ENCODE measurements around the gene TMIGD1.

TMIGD1 gene

GRCh38 chr17:30333503-30334360 is at the start of gene TMIGD1:
Gene TMIGD1, minus strand, starts transcription at chr17:30334057. Its CDS starts 1,924 bp downstream, at chr17:30332133.
- no peak within 1 kb of the TSS for H3K9ac ChIP-seq (ENCODE audit: insufficient read length, low read depth)
- DNase-seq (ENCODE audit: low read depth, low spot score): no peak
- no peaks in the 10 kb centered on the region for H3K36me3 ChIP-seq (ENCODE audit: insufficient read depth, insufficient read length, low read length)
- H3K4me1 ChIP-seq (ENCODE audit: insufficient read depth, insufficient read length): no peaks in the 10 kb centered on the region
- H3K27me3 ChIP-seq (ENCODE audit: insufficient read depth, insufficient read length): no peaks in the 10 kb centered on the region
- no peaks in the 10 kb centered on the region for H3K9me3 ChIP-seq (ENCODE audit: insufficient read depth, low read length)
- H3K4me3 ChIP-seq (ENCODE audit: insufficient read length, low read depth): no peak within 1 kb of the TSS
- TF ChIP-seq YY1 (IDR thresholded peaks at IDR 0.05; ENCODE audit: insufficient read depth, insufficient read length): no peak
- TF ChIP-seq SUZ12 (IDR thresholded peaks at IDR 0.05; ENCODE audit: extremely low read depth, insufficient read depth, insufficient read length): no peak
- TF ChIP-seq ZNF274 (IDR thresholded peaks at IDR 0.05; ENCODE audit: low read depth, low read length): no peak

GRCh38 chr17:30382345-30382744 is 48.5 kb upstream of the TMIGD1 start:
- DNase-seq (ENCODE audit: low read depth, low spot score): no peak
- Histone ChIP-seq H3K9ac (ENCODE audit: insufficient read length, low read depth) (no peak overlapping the region), H3K9me3 (ENCODE audit: insufficient read depth, low read length) (no peaks in the 10 kb centered on the region), H3K36me3 (ENCODE audit: insufficient read depth, insufficient read length, low read length) (peaks cover 9% of the 10 kb centered on the region), H3K4me1 (ENCODE audit: insufficient read depth, insufficient read length) (no peaks in the 10 kb centered on the region), H3K4me3 (ENCODE audit: insufficient read length, low read depth) (no peak overlapping the region), H3K27me3 (ENCODE audit: insufficient read depth, insufficient read length) (peaks cover 39% of the 10 kb centered on the region)
- TF ChIP-seq YY1 (IDR thresholded peaks at IDR 0.05; ENCODE audit: insufficient read depth, insufficient read length) (no peak), SUZ12 (IDR thresholded peaks at IDR 0.05; ENCODE audit: extremely low read depth, insufficient read depth, insufficient read length) (no peak), ZNF274 (IDR thresholded peaks at IDR 0.05; ENCODE audit: low read depth, low read length) (no peak)

- H3K27me3 ChIP-seq (ENCODE audit: insufficient read depth, insufficient read length): peaks cover 44% of the 10 kb centered on the region
- TF ChIP-seq YY1 (IDR thresholded peaks at IDR 0.05; ENCODE audit: insufficient read depth, insufficient read length) (no peak), ZNF274 (IDR thresholded peaks at IDR 0.05; ENCODE audit: low read depth, low read length) (no peak), SUZ12 (IDR thresholded peaks at IDR 0.05; ENCODE audit: extremely low read depth, insufficient read depth, insufficient read length) (no peak)
- H3K4me3 ChIP-seq (ENCODE audit: insufficient read length, low read depth): no peak overlapping the region
- no peaks in the 10 kb centered on the region for H3K9me3 ChIP-seq (ENCODE audit: insufficient read depth, low read length)
- H3K36me3 ChIP-seq (ENCODE audit: insufficient read depth, insufficient read length, low read length): peaks cover 9% of the 10 kb centered on the region
- H3K9ac ChIP-seq (ENCODE audit: insufficient read length, low read depth): no peak overlapping the region
- peaks cover 5% of the 10 kb centered on the region for H3K4me1 ChIP-seq (ENCODE audit: insufficient read depth, insufficient read length)
- DNase-seq (ENCODE audit: low read depth, low spot score): no peak
These were observed 47.4 kb upstream of the TMIGD1 start for GRCh38 chr17:30381340-30381659.

- TF ChIP-seq YY1 (IDR thresholded peaks at IDR 0.05; ENCODE audit: insufficient read depth, insufficient read length): no peak
- TF ChIP-seq ZNF274 (IDR thresholded peaks at IDR 0.05; ENCODE audit: low read depth, low read length): no peak
- TF ChIP-seq SUZ12 (IDR thresholded peaks at IDR 0.05; ENCODE audit: extremely low read depth, insufficient read depth, insufficient read length): no peak
- H3K9ac ChIP-seq (ENCODE audit: insufficient read length, low read depth): no peak overlapping the region
- DNase-seq (ENCODE audit: low read depth, low spot score): no peak
- no peak overlapping the region for H3K4me3 ChIP-seq (ENCODE audit: insufficient read length, low read depth)
- peaks cover 6% of the 10 kb centered on the region for H3K36me3 ChIP-seq (ENCODE audit: insufficient read depth, insufficient read length, low read length)
- H3K4me1 ChIP-seq (ENCODE audit: insufficient read depth, insufficient read length): peaks cover 5% of the 10 kb centered on the region
- H3K27me3 ChIP-seq (ENCODE audit: insufficient read depth, insufficient read length): peaks cover 44% of the 10 kb centered on the region
- no peaks in the 10 kb centered on the region for H3K9me3 ChIP-seq (ENCODE audit: insufficient read depth, low read length)
These were observed 46.9 kb upstream of the TMIGD1 start for GRCh38 chr17:30380643-30381339.

GRCh38 chr17:30379903-30380381 is 46.1 kb upstream of the TMIGD1 start:
- TF ChIP-seq ZNF274 (IDR thresholded peaks at IDR 0.05; ENCODE audit: low read depth, low read length): no peak
- TF ChIP-seq SUZ12 (IDR thresholded peaks at IDR 0.05; ENCODE audit: extremely low read depth, insufficient read depth, insufficient read length): no peak
- TF ChIP-seq YY1 (IDR thresholded peaks at IDR 0.05; ENCODE audit: insufficient read depth, insufficient read length): no peak
- H3K36me3 ChIP-seq (ENCODE audit: insufficient read depth, insufficient read length, low read length): no peaks in the 10 kb centered on the region
- H3K4me3 ChIP-seq (ENCODE audit: insufficient read length, low read depth): peak overlapping the region; percentile 74
- peaks cover 5% of the 10 kb centered on the region for H3K4me1 ChIP-seq (ENCODE audit: insufficient read depth, insufficient read length)
- peaks cover 44% of the 10 kb centered on the region for H3K27me3 ChIP-seq (ENCODE audit: insufficient read depth, insufficient read length)
- DNase-seq (ENCODE audit: low read depth, low spot score): no peak
- H3K9ac ChIP-seq (ENCODE audit: insufficient read length, low read depth): peak overlapping the region; percentile 83
- H3K9me3 ChIP-seq (ENCODE audit: insufficient read depth, low read length): no peaks in the 10 kb centered on the region

- Histone ChIP-seq H3K36me3 (ENCODE audit: insufficient read depth, insufficient read length, low read length) (no peaks in the 10 kb centered on the region), H3K27me3 (ENCODE audit: insufficient read depth, insufficient read length) (peaks cover 44% of the 10 kb centered on the region), H3K4me1 (ENCODE audit: insufficient read depth, insufficient read length) (peaks cover 5% of the 10 kb centered on the region), H3K9me3 (ENCODE audit: insufficient read depth, low read length) (no peaks in the 10 kb centered on the region), H3K9ac (ENCODE audit: insufficient read length, low read depth) (peak overlapping the region; percentile 83), H3K4me3 (ENCODE audit: insufficient read length, low read depth) (peak overlapping the region; percentile 74)
- TF ChIP-seq ZNF274 (IDR thresholded peaks at IDR 0.05; ENCODE audit: low read depth, low read length) (no peak), YY1 (IDR thresholded peaks at IDR 0.05; ENCODE audit: insufficient read depth, insufficient read length) (no peak), SUZ12 (IDR thresholded peaks at IDR 0.05; ENCODE audit: extremely low read depth, insufficient read depth, insufficient read length) (no peak)
- DNase-seq (ENCODE audit: low read depth, low spot score): no peak
These were observed 45.5 kb upstream of the TMIGD1 start for GRCh38 chr17:30379303-30379902.
